HG02840 (cell line): ENCODE results near the gene RBAK.
"Not testable (repeated sequence)": the region's sequence is repeated elsewhere in the genome, so short reads cannot be mapped to it uniquely, and the experiment has no call there.

Experiments used
- ATAC-seq: cut with Tn5 transposase; IDR thresholded peaks from one replicate; pipeline ENCODE4 v1.9.1; 2021; ENCODE audit warnings: mild to moderate bottlenecking, moderate library complexity, moderate number of reproducible peaks; ENCODE audit not compliant: unreplicated experiment, low FRiP score

RBAK gene

GRCh38 chr7:5047127-5047526 is 1.5 kb downstream of the RBAK start:
- not testable (repeated sequence) for ATAC-seq

GRCh38 chr7:5050676-5051075 is 5.0 kb downstream of the RBAK start:
- ATAC-seq: no peak

GRCh38 chr7:5051731-5052130 is 6.1 kb downstream of the RBAK start:
- not testable (repeated sequence) for ATAC-seq

- no peak for ATAC-seq
Measured at GRCh38 chr7:5053175-5053574, 7.5 kb downstream of the RBAK start.

- ATAC-seq: no peak
Measured at GRCh38 chr7:5063698-5064097, 18.0 kb downstream of the RBAK start.

GRCh38 chr7:5064391-5065106 is 18.9 kb downstream of the RBAK start:
- no peak for ATAC-seq

DNA sequence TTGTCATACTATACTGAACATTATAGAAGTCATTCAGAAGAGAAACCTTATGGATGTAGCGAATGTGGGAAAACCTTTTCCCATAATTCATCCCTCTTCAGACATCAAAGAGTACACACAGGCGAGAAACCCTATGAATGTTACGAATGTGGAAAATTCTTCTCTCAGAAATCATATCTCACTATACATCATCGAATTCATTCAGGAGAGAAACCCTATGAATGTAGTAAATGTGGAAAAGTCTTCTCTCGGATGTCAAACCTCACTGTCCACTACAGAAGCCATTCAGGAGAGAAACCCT is 19.4 kb downstream of the RBAK start:
- ATAC-seq: no peak

- ATAC-seq: no peak
Measured at GRCh38 chr7:5068521-5068920, 22.9 kb downstream of the RBAK start.

GRCh38 chr7:5070206-5070605 is 24.5 kb downstream of the RBAK start:
- no peak for ATAC-seq

DNA sequence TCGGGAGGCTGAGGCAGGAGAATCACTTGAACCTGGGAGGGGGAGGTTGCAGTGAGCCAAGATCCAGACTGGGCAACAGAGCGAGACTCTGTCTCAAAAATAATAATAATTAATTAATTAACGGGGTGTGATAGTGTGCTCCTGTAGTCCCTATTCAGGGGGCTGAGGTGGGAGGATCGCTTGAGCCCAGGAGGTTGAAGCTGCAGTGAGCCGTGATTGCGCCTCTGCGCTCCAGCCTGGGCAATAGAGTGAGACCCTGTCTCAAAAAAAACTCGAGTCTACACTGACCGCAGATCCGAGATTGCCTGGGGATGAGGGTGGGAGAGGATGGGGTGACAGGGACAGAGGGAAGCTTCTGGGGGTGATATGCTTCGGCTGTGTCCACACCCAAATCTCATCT is 29.5 kb downstream of the RBAK start:
- not testable (repeated sequence) for ATAC-seq

DNA sequence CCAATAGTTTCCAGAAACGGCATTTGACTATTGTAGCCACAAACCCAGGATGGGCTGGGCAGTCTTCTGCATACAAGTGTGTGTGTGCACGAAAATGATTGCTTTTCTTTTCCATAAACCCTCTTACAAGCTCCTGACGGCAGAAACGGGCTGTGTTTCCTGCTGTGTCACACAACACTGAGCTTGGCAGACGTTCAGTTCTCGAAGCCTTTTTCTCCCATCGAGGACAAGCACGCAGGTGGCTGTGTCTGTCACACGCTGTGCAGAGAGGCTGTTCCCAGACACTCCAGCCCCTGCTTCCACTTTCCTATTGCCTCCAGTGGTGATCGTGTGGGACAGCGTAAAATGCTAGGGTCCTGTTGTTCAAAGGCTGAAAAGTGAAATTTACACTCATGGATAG is 32.1 kb downstream of the RBAK start:
- ATAC-seq: no peak

DNA sequence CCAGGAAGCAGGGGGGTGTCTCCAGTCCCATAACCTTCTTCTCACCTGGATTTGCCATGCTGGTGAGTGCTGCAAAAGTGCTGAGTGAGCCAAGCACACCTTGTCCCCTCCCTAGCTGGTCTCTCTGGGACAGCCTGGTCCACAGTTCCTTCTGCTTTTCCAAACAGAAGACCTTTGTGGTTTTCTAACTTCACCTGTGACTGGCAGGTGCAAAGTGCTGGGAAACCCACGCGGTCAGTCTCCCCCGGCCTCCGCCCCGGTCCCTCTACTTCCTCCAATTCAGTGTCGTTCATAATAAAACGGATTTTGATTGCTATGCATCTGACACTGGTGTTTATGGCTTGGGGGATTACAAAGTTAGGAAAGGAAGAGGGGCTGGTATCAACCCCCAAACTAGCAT is 37.1 kb downstream of the RBAK start:
- ATAC-seq: no peak

- no peak for ATAC-seq
Measured at GRCh38 chr7:5083311-5083711, 37.7 kb downstream of the RBAK start.

- no peak for ATAC-seq
Measured at GRCh38 chr7:5086256-5086655, 40.6 kb downstream of the RBAK start.

DNA sequence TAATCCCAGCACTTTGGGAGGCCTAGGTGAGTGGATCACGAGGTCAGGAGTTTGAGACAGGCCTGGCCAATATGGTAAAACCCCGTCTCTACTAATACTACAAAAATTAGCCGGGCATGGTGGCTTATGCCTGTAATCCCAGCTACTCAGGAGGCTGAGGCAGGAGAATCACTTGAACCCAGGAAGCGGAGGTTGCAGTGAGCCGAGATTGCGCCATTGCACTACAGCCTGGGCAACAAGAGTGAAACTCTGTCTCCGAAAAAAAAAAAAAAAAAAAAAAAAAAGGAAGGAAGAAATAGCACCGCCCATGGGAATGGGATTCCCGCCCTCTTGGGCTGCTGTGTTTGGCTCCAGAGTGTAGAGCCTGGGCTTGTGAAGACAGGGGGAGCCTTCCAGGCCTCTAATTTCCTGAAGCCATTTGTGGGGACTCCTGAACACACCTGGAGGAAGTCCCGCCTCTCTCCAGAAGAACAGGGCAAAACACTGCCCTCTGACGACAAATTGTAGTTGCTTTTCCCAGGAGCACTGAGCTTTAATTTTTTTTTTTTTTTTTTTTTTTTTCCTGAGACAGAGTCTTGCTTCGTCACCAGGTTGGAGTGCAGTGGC is 42.7 kb downstream of the RBAK start:
- ATAC-seq: not testable (repeated sequence)

- no peak for ATAC-seq
Measured at GRCh38 chr7:5088906-5089305, 43.2 kb downstream of the RBAK start.

GRCh38 chr7:5093948-5094347 is 48.3 kb downstream of the RBAK start:
- no peak for ATAC-seq

- ATAC-seq: no peak
Measured at GRCh38 chr7:5094641-5095040, 49.0 kb downstream of the RBAK start.

GRCh38 chr7:5116359-5116758 is 70.7 kb downstream of the RBAK start:
- ATAC-seq: no peak

- ATAC-seq: no peak
Measured at GRCh38 chr7:5117095-5117970, 71.7 kb downstream of the RBAK start.
